Stomach (tissue), 4 donors: ENCODE measurements around the gene COL6A3.

Experiments
- POLR2AphosphoS5 ChIP-seq, 3 donors: sonication (generic); formaldehyde crosslinking; IDR thresholded peaks; one replicate each; pipeline ENCODE4 v1.6.1; 2016; ENCODE audit warnings: antibody characterized with exemption in 3 of 3
- TF ChIP-seq, protein P1 (sequence below), 7 experiments: fragments of 450-650 bp in 4 of 7; fragments of 200-600 bp in 3 of 7; sonication (generic) in 3 of 7; IDR thresholded peaks; one replicate each; pipeline ENCODE4 v1.5.1; 2016 to 2019; ENCODE audit warnings: antibody characterized with exemption in 7 of 7, control low read depth in 2 of 7, mild to moderate bottlenecking in 1 of 7

GRCh38 chr2:237307474-237307873 lies 106.5 kb downstream of the COL6A3 start:
- TF ChIP-seq, protein P1, sequence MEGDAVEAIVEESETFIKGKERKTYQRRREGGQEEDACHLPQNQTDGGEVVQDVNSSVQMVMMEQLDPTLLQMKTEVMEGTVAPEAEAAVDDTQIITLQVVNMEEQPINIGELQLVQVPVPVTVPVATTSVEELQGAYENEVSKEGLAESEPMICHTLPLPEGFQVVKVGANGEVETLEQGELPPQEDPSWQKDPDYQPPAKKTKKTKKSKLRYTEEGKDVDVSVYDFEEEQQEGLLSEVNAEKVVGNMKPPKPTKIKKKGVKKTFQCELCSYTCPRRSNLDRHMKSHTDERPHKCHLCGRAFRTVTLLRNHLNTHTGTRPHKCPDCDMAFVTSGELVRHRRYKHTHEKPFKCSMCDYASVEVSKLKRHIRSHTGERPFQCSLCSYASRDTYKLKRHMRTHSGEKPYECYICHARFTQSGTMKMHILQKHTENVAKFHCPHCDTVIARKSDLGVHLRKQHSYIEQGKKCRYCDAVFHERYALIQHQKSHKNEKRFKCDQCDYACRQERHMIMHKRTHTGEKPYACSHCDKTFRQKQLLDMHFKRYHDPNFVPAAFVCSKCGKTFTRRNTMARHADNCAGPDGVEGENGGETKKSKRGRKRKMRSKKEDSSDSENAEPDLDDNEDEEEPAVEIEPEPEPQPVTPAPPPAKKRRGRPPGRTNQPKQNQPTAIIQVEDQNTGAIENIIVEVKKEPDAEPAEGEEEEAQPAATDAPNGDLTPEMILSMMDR (IDR thresholded peaks at IDR 0.05), result no peak
- no peak for TF ChIP-seq POLR2AphosphoS5 (IDR thresholded peaks at IDR 0.05)
